ENCODE measurements around the gene CCNB3.
"Not testable (repeated sequence)": the region's sequence is repeated elsewhere in the genome, so short reads cannot be mapped to it uniquely, and the experiment has no call there.

CCNB3 gene, protein sequence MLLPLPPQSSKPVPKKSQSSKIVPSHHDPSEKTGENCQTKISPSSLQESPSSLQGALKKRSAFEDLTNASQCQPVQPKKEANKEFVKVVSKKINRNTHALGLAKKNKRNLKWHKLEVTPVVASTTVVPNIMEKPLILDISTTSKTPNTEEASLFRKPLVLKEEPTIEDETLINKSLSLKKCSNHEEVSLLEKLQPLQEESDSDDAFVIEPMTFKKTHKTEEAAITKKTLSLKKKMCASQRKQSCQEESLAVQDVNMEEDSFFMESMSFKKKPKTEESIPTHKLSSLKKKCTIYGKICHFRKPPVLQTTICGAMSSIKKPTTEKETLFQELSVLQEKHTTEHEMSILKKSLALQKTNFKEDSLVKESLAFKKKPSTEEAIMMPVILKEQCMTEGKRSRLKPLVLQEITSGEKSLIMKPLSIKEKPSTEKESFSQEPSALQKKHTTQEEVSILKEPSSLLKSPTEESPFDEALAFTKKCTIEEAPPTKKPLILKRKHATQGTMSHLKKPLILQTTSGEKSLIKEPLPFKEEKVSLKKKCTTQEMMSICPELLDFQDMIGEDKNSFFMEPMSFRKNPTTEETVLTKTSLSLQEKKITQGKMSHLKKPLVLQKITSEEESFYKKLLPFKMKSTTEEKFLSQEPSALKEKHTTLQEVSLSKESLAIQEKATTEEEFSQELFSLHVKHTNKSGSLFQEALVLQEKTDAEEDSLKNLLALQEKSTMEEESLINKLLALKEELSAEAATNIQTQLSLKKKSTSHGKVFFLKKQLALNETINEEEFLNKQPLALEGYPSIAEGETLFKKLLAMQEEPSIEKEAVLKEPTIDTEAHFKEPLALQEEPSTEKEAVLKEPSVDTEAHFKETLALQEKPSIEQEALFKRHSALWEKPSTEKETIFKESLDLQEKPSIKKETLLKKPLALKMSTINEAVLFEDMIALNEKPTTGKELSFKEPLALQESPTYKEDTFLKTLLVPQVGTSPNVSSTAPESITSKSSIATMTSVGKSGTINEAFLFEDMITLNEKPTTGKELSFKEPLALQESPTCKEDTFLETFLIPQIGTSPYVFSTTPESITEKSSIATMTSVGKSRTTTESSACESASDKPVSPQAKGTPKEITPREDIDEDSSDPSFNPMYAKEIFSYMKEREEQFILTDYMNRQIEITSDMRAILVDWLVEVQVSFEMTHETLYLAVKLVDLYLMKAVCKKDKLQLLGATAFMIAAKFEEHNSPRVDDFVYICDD (N-terminal part only)

DNA sequence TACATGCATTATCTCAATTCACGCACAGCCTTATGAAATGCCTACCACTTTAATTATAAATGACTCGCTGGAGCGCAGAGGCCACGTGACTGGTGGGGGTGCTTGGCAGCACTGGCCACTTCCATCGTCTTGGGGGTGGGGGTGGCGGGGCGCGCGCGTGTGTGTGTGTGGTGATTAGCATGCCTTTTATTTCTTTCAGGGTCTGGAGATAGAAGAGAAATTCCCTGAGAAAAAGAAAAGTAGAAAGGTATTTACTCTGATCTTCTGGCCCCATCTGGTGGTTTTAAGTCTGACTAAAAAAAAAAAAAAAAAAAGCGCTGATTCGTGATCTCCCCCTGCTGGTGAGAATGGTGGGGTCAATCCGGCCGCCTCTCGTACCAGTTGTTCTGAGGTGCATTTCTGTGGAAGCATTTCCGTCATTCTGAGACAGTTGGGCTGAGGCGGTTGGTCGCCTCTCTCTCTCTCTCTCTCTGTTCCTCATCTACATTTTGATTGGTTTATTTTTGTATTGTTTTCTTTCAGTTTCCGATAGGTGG, at the start of gene CCNB3:
CCNB3 (plus strand) TSS at position 402 of the 536 bp plus-strand sequence. CDS start 80,399 bp downstream, outside the sequence.
- peak; percentile 41 to 51 for DNase-seq (ENCODE audit: low read depth in 2 of 2)

- no peak for DNase-seq (ENCODE audit: low read depth in 2 of 2)
These were observed 46.9 kb upstream of the CCNB3 start for GRCh38 chrX:50157545-50158135.

DNA sequence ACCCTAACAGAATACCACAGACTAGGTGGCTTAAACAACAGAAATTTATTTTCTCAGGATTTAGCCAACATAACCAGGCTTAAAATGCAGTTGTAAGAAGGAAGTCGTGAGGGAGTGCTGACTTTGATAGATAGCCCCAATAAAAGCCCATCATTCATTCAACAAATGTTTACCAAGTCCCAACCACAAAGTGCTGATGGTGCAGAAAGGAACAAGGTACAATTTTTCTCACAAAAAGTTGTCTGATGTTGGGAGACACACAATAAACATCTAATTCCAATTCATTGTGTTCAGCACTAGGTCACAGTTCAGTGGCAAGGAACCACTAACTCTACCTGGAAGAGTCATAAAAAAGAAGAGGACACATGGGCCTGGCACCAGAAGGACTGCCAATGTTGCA, 46.0 kb upstream of the CCNB3 start:
- DNase-seq (ENCODE audit: low read depth in 2 of 2), result no peak

GRCh38 chrX:50161127-50161526, 43.4 kb upstream of the CCNB3 start:
- no peak for DNase-seq (ENCODE audit: low read depth in 2 of 2)

- DNase-seq (ENCODE audit: low read depth in 2 of 2), result no peak
These were observed 38.8 kb upstream of the CCNB3 start for GRCh38 chrX:50165727-50166126.

- DNase-seq (ENCODE audit: low read depth in 2 of 2), result no peak
These were observed 37.2 kb upstream of the CCNB3 start for GRCh38 chrX:50167366-50167765.

DNA sequence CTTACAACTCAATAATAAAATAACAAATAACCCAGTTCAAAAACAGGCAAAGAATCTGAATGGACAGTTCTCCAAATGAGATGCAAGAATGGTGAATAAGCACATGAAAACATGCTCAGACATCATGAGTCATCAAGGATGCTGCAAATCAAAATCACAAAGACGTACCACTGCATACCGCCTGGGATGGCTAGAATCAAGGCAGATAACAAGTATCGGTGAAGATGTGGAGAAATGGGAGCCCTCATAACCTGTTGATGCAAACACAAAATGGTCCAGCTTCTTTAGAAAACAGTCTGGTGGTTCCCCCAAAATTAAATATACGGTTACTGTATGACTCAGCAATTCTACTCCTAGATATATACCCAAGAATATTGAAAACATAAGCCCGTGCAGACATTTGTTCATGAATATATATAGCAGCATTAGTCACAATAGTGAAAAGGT, 36.3 kb upstream of the CCNB3 start:
- DNase-seq (ENCODE audit: low read depth in 2 of 2), result no peak

- no peak for DNase-seq (ENCODE audit: low read depth in 2 of 2)
These were observed 34.8 kb upstream of the CCNB3 start for GRCh38 chrX:50169717-50170116.

DNA sequence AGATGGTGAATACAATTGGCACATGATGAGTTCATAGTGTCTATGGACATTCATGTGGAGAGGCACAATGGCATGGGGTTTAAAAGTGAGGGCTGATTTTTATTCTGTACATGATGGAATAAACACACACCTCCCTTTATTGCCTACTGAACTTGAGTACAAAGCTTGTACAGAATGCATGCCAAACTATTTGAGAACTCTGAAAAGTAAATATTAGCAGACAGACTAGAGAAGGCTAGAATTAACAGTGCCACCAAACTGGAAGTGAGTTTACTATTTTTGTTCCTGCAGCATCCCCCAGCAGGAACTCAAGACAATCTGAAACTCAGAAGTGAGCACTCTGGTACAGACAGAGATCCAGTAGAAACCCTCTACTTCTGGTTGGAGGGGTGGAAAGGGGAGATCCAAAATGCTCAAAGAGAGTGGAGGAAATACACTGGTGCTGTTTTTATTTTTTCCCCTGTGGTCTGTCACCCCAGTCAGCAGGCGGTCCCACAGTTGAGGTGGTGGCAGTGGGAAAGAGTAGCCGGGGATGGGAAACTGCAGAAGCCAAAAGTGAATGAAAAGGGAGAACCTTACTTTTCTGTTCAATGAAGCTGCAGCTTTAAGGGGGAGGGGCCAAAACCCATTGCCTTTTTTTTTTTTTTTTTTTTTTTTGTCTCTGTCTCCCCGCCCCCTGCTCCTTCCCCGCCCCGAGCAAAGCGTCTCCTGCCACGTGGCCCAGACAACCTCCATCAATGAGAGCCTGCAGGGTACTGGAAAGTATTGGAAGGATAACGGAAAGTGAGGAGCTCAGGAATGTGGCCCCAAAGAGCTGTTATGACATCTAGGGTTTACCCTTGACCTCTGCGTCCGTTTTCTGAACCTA, 24.3 kb upstream of the CCNB3 start:
- no peak for DNase-seq (ENCODE audit: low read depth in 2 of 2)

GRCh38 chrX:50183891-50184290, 20.7 kb upstream of the CCNB3 start:
- DNase-seq (ENCODE audit: low read depth in 2 of 2), result no peak

- no peak for DNase-seq (ENCODE audit: low read depth in 2 of 2)
These were observed 15.5 kb upstream of the CCNB3 start for GRCh38 chrX:50188859-50189600.

- no peak for DNase-seq (ENCODE audit: low read depth in 2 of 2)
These were observed 6.2 kb upstream of the CCNB3 start for GRCh38 chrX:50198348-50198747.

DNA sequence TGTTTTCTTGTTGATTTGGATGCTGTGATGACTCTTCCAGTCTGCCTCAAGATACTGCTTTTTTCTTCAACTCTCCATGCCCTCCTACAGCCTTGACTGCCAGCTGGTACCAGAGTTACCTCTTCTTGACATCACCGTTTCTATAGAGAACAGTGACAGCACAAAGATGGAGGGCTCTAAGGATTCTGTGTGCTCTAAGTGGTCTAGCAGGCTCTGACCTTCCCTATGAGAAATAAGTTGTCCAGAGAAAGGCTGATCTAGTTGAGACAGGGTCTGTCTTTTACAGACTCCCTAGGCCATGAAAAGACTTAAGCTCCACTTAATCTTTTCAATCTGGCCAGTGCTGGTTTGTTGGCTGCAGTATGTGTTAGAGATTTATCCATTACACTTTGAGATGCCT, 3.7 kb upstream of the CCNB3 start, which contains the start of gene AKAP4:
AKAP4 (minus strand) TSS at position 101 of the 400 bp plus-strand sequence. CDS start 118 bp downstream, outside the sequence.
- DNase-seq (ENCODE audit: low read depth in 2 of 2), result no peak

- DNase-seq (ENCODE audit: low read depth in 2 of 2), result no peak
These were observed 2.0 kb upstream of the CCNB3 start for GRCh38 chrX:50202539-50202938.

DNA sequence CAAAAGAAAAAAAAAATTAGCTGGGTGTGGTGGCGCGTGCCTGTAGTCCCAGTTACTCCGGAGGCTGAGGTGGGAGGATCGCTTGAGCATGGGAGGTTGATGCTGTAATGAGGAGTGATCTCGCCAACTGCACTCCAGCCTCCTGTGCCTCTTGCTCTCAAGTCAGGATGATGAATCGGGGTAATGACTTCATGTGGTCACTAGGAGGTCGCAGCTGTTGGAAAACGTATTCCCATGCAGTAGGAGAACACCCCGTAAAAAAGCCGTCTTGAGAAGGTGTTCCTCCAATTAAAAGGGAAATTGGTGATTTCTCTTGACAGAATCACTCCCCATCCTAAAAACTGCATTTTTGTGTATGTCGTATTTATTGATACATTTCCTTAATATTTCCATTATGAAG, 2.2 kb downstream of the CCNB3 start:
- no peak for DNase-seq (ENCODE audit: low read depth in 2 of 2)

DNA sequence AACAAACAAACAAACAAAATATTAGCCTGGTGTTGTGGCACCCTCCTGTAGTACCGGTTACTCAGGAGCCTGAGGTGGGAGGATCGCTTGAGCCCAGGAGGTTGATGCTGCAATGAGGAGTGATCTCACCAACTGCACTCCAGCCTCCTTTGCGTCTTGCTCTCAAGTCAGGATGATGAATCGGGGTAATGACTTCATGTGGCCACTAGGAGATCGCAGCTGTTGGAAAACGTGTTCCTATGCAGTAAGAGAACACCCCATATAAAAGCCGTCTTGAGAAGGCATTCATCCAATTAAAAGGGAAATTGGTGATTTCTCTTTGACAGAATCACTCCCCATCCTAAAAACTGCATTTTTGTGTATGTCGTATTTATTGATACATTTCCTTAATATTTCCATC, 6.9 kb downstream of the CCNB3 start:
- no peak for DNase-seq (ENCODE audit: low read depth in 2 of 2)

DNA sequence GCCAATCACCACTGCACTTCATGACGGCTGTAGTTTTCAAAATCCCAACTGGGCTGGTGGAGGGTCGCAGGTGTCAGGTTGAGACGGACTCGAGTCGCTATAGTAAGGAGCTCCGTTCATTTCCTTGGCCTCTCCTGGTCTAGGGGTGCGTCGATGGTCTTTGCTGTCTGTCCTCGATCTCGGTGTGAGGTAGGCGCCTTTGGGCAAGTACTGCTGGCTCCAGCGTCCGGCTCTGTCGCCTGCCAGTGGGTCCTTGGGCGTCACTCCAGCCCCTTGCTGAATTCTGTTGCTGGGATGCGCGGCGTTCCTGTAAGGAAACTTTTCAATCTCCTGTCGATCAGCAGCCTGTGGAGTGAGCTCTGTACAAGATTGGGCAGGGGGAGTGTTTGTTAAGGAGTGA, 76.7 kb downstream of the CCNB3 start:
- no peak for DNase-seq (ENCODE audit: low read depth in 2 of 2)

GRCh38 chrX:50327235-50327634, 122.7 kb downstream of the CCNB3 start:
- no peak for DNase-seq (ENCODE audit: low read depth in 2 of 2)

- DNase-seq (ENCODE audit: low read depth in 2 of 2), result not testable (repeated sequence)
These were observed 128.1 kb downstream of the CCNB3 start for GRCh38 chrX:50332668-50333067.
